Fibroblast of lung (primary cell): ENCODE data around the gene ABI3. TPM values are rescaled to one million over a fixed set of nuclear protein-coding genes. Genes with fewer than 3 reads are reported as not detected.

Source experiments
- DNase-seq, 2 donors: peaks; one replicate each; pipeline versions ENCODE4 v3.0.0 to v3.0.0-alpha.2; 2010; ENCODE audit warnings: low read depth in 2 of 2
- H2AFZ ChIP-seq: 2 replicates; pipeline ENCODE4 v1.5.1; 2012; ENCODE audit warnings: low read length, control low read depth, inconsistent platforms
- H3K27ac ChIP-seq: 2 replicates; pipeline ENCODE4 v1.5.1; 2011; ENCODE audit warnings: low read length, control low read depth; ENCODE audit not compliant: insufficient read depth
- H3K27me3 ChIP-seq: 2 replicates; pipeline ENCODE4 v1.5.1; 2011; ENCODE audit warnings: mild to moderate bottlenecking, low read length; ENCODE audit not compliant: control insufficient read depth, insufficient read depth
- H3K36me3 ChIP-seq: 2 replicates; pipeline ENCODE4 v1.5.1; 2011; ENCODE audit warnings: low read length; ENCODE audit not compliant: control insufficient read depth, insufficient read depth
- H3K4me1 ChIP-seq: 2 replicates; pipeline ENCODE4 v1.5.1; 2011; ENCODE audit warnings: low read length; ENCODE audit not compliant: control insufficient read depth, insufficient read depth; ENCODE audit errors: extremely low read depth
- H3K4me2 ChIP-seq: 2 replicates; pipeline ENCODE4 v1.5.1; 2011; ENCODE audit warnings: low read length, control low read depth; ENCODE audit not compliant: insufficient read depth; ENCODE audit errors: extremely low read depth
- H3K4me3 ChIP-seq, 4 experiments: fragments of 200-600 bp in 1 of 4; sonication (generic) in 1 of 4; replicated peaks in 1 of 4; 2 replicates each; pipeline ENCODE4 v1.5.1; 2011 to 2016; ENCODE audit warnings: low read length in 4 of 4, low read depth in 3 of 4, mild to moderate bottlenecking in 3 of 4, control low read depth in 2 of 4, inconsistent platforms in 1 of 4, mixed read lengths in 1 of 4; ENCODE audit not compliant: insufficient read depth in 1 of 4; ENCODE audit errors: control extremely low read depth in 1 of 4
- H3K79me2 ChIP-seq: 2 replicates; pipeline ENCODE4 v1.5.1; 2012; ENCODE audit warnings: mild to moderate bottlenecking, low read length, inconsistent platforms; ENCODE audit not compliant: control insufficient read depth, insufficient read depth
- H3K9ac ChIP-seq: 2 replicates; pipeline ENCODE4 v1.5.1; 2011; ENCODE audit warnings: mild to moderate bottlenecking, low read length, control low read depth; ENCODE audit not compliant: insufficient read depth
- H3K9me3 ChIP-seq: 2 replicates; pipeline ENCODE4 v1.5.1; 2012; ENCODE audit warnings: low read depth, low read length; ENCODE audit not compliant: control insufficient read depth, insufficient read depth
- H4K20me1 ChIP-seq: 2 replicates; pipeline ENCODE4 v1.5.1; 2011; ENCODE audit warnings: low read length; ENCODE audit not compliant: control insufficient read depth, insufficient read depth; ENCODE audit errors: extremely low read depth
- EZH2 ChIP-seq: IDR thresholded peaks from 2 replicates; pipeline ENCODE4 v1.5.1; 2012; ENCODE audit warnings: low read length, control low read depth, mild to moderate bottlenecking; ENCODE audit errors: missing control alignments
- polyA plus RNA-seq, 2 donors: library from polyadenylated mRNA; depleted of rRNA in 1 of 2; stranded (reverse) in 1 of 2; unstranded in 1 of 2; fragments of >200 nt; gene quantifications; 2 replicates each; pipeline ENCODE4 v1.2.1, GENCODE V29; 2011 to 2012; ENCODE audit warnings: missing spikeins in 1 of 2
- total RNA-seq: library from RNA; depleted of rRNA; stranded (reverse); fragments of >200 nt; gene quantifications from 2 replicates; pipeline ENCODE4 v1.2.1, GENCODE V29; 2014
- TF ChIP-seq, protein P1 (sequence below), 2 donors: IDR thresholded peaks in 1 of 2; conservative IDR thresholded peaks in 1 of 2; 1 replicate in 1 of 2; 2 replicates in 1 of 2; pipeline ENCODE4 v1.5.1; 2011 to 2012; ENCODE audit warnings: low read length in 2 of 2, control low read depth in 1 of 2, inconsistent platforms in 1 of 2, low read depth in 1 of 2, mild to moderate bottlenecking in 1 of 2

Gene ABI3
- total and polyA plus RNA-seq, 2 donors (not counting 1 experiment from before 2014, with no cell fraction given): 1.3 TPM; not detected in 1

DNA sequence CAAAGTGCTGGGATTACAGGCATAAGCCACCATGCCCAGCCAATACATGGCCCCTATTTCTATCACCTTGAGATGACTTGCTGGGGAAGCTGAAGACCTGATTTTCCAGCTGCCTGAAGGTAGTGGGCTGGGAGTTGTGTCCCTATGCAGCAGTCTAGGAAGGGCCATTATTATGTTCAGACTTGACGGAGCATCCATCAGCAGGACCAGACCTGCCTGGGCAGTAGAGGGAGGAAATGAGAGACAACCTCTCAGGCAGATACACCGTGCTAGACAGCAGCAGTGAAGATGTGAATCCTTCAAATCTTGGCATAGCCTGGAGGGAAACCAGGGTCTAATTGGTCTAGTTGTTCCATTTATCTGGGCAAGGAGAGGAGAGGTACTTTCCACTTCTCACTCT lies 55.7 kb downstream of the ABI3 start:
- Histone ChIP-seq H2AFZ (no peak overlapping the region), H3K9ac (no peak overlapping the region), H3K4me2 (no peak overlapping the region), H3K4me3 (no peak overlapping the region), H3K4me1 (no peaks in the 10 kb centered on the region), H3K79me2 (no peaks in the 10 kb centered on the region), H3K27me3 (no peaks in the 10 kb centered on the region), H3K27ac (no peak overlapping the region), H3K36me3 (no peaks in the 10 kb centered on the region), H3K9me3 (no peaks in the 10 kb centered on the region), H4K20me1 (no peaks in the 10 kb centered on the region)
- TF ChIP-seq EZH2: no peak
- DNase-seq: no peak

DNA sequence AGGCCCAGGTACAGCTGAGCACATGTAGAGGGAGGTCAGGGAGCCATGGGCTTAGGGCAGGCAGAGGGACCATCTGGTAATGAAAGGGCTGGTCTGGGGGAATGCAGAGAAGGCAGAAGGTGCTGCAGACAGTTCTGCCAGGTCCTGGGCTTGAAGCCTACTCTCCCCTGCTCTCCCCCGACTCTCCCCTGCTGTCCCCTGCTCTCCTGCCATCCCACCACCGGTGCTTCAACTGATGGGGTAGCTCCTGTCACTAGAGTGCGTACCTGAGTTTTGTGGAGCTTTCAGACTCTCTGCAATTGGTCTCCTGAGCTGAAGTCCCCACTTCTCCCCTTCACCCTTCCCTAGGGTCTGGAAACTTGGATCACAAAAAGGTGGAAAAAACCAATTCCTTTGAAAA lies 57.4 kb downstream of the ABI3 start:
- Histone ChIP-seq H3K27ac (no peak overlapping the region), H4K20me1 (no peaks in the 10 kb centered on the region), H3K4me1 (no peaks in the 10 kb centered on the region), H3K4me2 (no peak overlapping the region), H3K9me3 (no peaks in the 10 kb centered on the region), H3K36me3 (no peaks in the 10 kb centered on the region), H3K79me2 (no peaks in the 10 kb centered on the region), H2AFZ (no peak overlapping the region), H3K4me3 (no peak overlapping the region), H3K9ac (no peak overlapping the region), H3K27me3 (no peaks in the 10 kb centered on the region)
- no peak for TF ChIP-seq EZH2
- TF ChIP-seq, protein P1, sequence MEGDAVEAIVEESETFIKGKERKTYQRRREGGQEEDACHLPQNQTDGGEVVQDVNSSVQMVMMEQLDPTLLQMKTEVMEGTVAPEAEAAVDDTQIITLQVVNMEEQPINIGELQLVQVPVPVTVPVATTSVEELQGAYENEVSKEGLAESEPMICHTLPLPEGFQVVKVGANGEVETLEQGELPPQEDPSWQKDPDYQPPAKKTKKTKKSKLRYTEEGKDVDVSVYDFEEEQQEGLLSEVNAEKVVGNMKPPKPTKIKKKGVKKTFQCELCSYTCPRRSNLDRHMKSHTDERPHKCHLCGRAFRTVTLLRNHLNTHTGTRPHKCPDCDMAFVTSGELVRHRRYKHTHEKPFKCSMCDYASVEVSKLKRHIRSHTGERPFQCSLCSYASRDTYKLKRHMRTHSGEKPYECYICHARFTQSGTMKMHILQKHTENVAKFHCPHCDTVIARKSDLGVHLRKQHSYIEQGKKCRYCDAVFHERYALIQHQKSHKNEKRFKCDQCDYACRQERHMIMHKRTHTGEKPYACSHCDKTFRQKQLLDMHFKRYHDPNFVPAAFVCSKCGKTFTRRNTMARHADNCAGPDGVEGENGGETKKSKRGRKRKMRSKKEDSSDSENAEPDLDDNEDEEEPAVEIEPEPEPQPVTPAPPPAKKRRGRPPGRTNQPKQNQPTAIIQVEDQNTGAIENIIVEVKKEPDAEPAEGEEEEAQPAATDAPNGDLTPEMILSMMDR (conservative IDR thresholded peaks at IDR 0.05 in 1 of 2, IDR thresholded peaks at IDR 0.05 in 1 of 2; ENCODE audit: low read depth in 1 of 2, low read length in 2 of 2): no peak
- no peak for DNase-seq

DNA sequence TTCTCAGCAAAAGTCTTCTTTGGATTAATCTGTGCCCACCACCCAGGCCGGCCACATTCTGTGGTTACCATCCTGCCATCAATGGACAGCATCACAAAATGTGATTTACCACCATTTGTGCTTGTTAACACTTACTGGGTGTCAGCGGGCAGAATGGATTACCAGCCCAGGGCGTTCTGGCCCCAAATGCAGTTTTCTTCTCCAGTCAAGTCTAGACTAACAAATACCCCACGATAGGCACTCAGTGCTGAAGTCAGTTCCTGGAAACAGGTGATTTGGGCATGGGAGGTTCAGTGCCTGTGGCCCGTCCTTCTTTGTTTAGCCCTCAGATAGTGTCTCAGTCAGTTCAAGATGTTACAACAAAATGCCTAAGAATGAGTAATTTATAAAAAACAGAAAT lies 58.8 kb downstream of the ABI3 start:
- H4K20me1 ChIP-seq: no peaks in the 10 kb centered on the region
- no peak overlapping the region for H3K9ac ChIP-seq
- no peaks in the 10 kb centered on the region for H3K79me2 ChIP-seq
- H3K4me2 ChIP-seq: no peak overlapping the region
- H3K36me3 ChIP-seq: no peaks in the 10 kb centered on the region
- H3K4me3 ChIP-seq: no peak overlapping the region
- no peak for TF ChIP-seq EZH2
- TF ChIP-seq, protein P1 (conservative IDR thresholded peaks at IDR 0.05 in 1 of 2, IDR thresholded peaks at IDR 0.05 in 1 of 2; ENCODE audit: low read depth in 1 of 2, low read length in 2 of 2): no peak
- no peaks in the 10 kb centered on the region for H3K9me3 ChIP-seq
- DNase-seq: no peak
- no peak overlapping the region for H2AFZ ChIP-seq
- H3K27ac ChIP-seq: no peak overlapping the region
- H3K27me3 ChIP-seq: no peaks in the 10 kb centered on the region
- no peaks in the 10 kb centered on the region for H3K4me1 ChIP-seq

Other genes with a start within 250 kb of the ABI3 start
- gene GIP, start 242.1 kb upstream of the ABI3 start, total RNA-seq: not detected in 2 replicates
- gene GIP, start 242.1 kb upstream of the ABI3 start, polyA plus RNA-seq: 0.12 TPM in 1 of 2 replicates, not detected in the other
- under 0.01 TPM in 2 replicates for gene IGF2BP1, start 213.3 kb upstream of the ABI3 start, total RNA-seq
- gene IGF2BP1, start 213.3 kb upstream of the ABI3 start, polyA plus RNA-seq: 1.1 and 1.4 TPM in 2 replicates
- under 0.01 TPM in 1 of 2 replicates, not detected in the other for gene B4GALNT2, start 77.9 kb upstream of the ABI3 start, total RNA-seq
- gene B4GALNT2, start 77.9 kb upstream of the ABI3 start, polyA plus RNA-seq: 0.01 and 0.02 TPM in 2 replicates
- gene GNGT2, start 133 bp upstream of the ABI3 start, total RNA-seq: not detected in 2 replicates
- gene GNGT2, start 133 bp upstream of the ABI3 start, polyA plus RNA-seq: 3.7 TPM in 1 of 2 replicates, not detected in the other
- under 0.01 and 0.17 TPM in 2 replicates for gene PHOSPHO1, start 20.1 kb downstream of the ABI3 start, total RNA-seq
- gene PHOSPHO1, start 20.1 kb downstream of the ABI3 start, polyA plus RNA-seq: 0.03 and 0.14 TPM in 2 replicates
- gene ZNF652, start 151.5 kb downstream of the ABI3 start, total RNA-seq: 7.2 and 7.8 TPM in 2 replicates
- gene ZNF652, start 151.5 kb downstream of the ABI3 start, polyA plus RNA-seq: 5.3 and 10.2 TPM in 2 replicates
- 99.4 and 99.6 TPM in 2 replicates for gene PHB1, start 204.2 kb downstream of the ABI3 start, total RNA-seq
- gene PHB1, start 204.2 kb downstream of the ABI3 start, polyA plus RNA-seq: 163 and 257 TPM in 2 replicates